SK-N-DZ (cell line): ENCODE results near the gene SETD1A.
A peak's percentile ranks its signal among the peaks of the same experiment; 100 is the strongest.

Experiments
- DNase-seq: peaks from one replicate; pipeline ENCODE4 v3.0.0-alpha.2; 2015; ENCODE audit warnings: low spot score

The SETD1A gene

GRCh38 chr16:30982548-30983288, 25.2 kb downstream of the SETD1A start:
- no peak for DNase-seq

- DNase-seq: no peak
These were observed 25.8 kb downstream of the SETD1A start for GRCh38 chr16:30983289-30983889.

- no peak for DNase-seq
These were observed 26.5 kb downstream of the SETD1A start for GRCh38 chr16:30983898-30984610.

DNA sequence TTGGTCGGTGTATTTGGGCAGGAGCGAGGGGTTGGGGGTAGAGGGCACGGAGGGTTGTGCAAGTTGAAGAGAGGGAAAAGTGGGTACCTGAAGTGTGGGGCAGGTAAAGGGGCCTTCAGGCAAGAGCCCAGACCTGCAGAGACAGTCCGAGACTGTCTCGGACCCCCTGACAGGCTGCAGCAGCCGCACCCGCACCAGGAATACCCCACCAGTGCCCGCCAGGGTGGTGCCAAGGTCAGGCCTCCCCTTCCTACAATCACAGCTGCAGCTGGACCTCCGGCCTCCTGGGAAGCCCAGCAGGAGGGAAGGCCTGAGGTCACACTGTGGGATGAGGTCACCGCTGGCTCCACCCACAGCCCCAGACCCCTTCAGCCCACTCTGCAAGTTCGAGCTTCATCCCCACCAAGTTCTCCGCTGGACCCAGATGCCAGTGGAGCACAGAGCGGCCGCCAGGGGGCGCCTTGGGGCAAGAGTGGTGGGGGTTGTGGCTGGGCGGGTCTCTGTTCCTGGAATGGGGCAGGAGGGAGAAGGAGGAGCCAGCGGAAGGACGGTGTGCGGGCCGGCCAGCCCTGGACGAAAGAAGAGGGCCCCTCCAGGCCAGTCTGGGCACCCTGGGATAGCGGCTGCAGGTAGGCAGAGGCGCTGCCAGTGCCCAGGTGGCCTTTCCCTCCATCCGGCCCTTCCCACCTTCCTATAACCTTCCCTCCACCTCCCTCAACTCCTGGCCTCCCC, 27.3 kb downstream of the SETD1A start, which contains the start of gene HSD3B7:
TSS of gene HSD3B7 (plus strand) at position 539 of the 732 bp plus-strand sequence. CDS start 452 bp downstream, outside the sequence.
- peak; percentile 69 for DNase-seq

DNA sequence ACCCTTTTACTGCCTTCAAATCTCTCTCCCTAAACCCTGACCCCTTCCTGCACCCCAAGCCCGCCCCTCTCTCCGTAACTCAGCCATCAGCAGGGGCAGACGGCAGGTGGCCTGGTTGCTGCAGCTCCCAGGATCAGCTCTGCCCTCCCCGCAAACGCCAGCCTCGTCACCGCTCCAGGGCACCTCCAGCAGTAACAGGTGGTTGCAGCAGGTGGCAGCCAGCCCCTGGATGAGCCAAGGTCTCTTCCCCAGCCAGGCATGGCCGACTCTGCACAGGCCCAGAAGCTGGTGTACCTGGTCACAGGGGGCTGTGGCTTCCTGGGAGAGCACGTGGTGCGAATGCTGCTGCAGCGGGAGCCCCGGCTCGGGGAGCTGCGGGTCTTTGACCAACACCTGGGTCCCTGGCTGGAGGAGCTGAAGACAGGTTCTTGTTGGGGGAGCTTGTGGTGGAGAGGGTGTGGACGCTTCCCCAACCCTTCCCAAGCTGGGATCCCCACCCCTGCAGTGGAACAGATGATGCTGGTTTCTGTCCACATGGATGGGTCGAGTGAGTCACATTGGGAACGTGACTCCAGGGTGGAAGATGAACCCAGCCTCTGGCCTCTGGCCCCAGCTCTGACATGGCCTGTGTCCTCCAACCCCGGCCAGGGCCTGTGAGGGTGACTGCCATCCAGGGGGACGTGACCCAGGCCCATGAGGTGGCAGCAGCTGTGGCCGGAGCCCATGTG, 28.0 kb downstream of the SETD1A start:
- DNase-seq: no peak

- DNase-seq: no peak
These were observed 28.8 kb downstream of the SETD1A start for GRCh38 chr16:30986129-30986991.

GRCh38 chr16:30987581-30988190, 30.1 kb downstream of the SETD1A start:
- DNase-seq: no peak

DNA sequence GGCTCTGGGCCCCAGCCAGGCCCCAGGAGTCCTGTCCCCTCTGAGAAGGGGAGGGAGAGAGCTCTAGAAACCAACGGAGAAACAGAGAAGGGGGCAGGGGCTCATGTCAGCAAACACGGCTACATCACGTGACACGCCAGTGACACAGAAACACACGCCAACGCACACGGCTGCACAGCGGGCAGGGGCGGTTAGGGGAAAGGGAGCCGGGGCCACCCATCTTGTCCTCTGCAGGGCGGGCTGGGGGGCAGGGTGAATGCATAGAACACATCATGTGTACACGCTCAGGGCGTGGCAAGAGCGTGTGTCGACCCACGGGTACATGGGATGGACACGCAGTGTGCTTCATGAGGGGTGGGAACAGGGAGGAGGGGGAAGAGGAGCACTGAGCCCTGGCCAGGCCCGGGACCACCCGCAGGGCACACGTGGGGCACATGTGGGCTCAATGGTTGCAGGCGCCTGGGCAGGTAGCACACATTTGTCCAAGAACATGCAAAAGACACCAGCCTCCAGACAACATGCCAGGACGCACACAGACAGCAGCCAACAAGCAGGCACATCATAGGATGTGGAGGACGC, 32.0 kb downstream of the SETD1A start:
- DNase-seq: no peak

DNA sequence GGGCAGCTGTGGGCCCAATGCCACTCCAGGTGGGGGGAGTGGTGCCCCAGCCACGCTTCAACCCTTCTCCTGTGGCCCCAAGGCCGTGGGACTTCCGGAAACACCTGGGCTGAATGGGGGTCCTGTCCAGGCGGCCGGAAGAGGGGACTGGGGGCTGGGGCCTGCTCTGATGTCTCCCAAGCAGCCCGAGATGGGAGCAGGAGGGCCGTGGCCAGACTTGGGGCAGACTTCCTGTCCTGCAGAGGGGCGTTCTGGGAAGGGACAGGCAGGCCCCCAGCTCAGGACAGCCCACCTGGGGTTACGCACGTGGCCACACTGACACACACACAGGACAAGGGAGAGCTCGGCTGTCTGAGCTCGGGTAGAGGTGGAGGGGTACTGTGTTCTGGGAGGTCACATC, 32.6 kb downstream of the SETD1A start:
- no peak for DNase-seq

GRCh38 chr16:30991052-30991451, 33.5 kb downstream of the SETD1A start:
- no peak for DNase-seq

GRCh38 chr16:30992276-30992780, 34.8 kb downstream of the SETD1A start:
- no peak for DNase-seq

- DNase-seq: no peak
These were observed 35.6 kb downstream of the SETD1A start for GRCh38 chr16:30992931-30993816.

- DNase-seq: no peak
These were observed 38.4 kb downstream of the SETD1A start for GRCh38 chr16:30995927-30996323.

DNA sequence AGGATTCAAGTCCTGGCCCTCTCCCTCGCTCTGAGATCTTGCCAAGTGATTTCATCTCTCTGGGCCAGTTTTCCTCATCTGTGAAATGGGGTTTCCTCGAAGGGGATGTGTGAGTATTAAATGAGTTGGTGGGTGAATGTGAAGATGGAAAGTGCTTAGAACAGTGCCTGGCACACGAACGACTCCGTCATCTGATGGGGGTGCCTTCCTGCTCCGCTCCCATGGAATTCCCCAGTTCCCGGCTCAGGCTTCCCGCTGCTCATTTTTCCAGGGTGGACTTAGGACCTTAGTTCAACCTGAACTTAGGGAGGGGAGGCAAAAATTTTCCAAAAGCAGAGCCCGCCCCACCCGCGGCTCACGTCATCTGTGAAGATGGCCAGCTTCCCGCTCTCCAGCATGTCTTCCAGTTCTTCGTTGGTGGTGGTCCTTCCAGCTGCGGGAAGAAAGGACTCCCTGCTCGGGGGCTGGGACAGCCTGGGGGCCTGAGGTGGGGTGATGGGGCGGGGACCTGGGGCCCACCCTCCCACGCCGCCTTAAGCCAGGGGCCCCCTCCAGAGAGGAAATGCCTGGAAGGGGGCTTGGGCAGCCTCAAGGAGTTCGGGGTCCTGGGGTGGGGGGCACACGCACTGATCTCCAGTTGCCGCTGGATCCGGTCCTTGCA, 38.9 kb downstream of the SETD1A start:
- no peak for DNase-seq

DNA sequence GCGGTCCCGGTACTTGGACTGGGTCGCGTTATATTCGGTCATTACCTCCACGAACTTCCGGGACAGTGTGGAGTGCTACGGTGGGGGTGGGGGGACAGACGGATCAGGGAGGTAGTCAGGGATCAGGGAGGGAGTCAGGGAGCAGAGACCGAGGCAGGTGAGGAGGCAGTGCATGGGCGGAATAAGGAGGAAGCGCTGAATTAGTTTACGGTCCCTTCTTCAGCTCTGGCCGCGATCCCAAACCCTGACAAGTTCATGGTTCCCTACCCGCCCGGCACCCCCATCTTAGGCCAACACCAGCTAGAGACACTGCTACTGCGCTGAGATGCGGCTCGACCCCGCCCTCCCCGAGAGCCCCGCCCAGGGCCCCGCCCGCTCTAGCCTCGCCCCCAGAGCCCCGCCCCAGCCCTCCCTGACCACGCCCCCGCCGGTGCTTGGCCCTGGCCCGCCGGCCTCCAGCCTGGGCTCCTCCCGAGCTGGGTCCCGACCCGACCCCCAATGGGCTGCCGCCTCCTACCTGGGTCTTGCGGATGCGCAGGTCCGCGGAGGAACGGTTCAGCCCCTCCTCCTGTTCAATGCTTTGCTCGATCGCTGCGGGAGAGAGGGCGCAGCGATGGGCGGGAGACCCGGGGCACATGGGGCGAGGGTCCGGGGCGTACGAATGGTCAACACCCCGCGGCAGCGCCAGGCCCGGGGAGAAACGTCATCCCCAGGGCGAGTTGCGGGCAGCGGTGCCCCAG, 39.6 kb downstream of the SETD1A start:
- no peak for DNase-seq

DNA sequence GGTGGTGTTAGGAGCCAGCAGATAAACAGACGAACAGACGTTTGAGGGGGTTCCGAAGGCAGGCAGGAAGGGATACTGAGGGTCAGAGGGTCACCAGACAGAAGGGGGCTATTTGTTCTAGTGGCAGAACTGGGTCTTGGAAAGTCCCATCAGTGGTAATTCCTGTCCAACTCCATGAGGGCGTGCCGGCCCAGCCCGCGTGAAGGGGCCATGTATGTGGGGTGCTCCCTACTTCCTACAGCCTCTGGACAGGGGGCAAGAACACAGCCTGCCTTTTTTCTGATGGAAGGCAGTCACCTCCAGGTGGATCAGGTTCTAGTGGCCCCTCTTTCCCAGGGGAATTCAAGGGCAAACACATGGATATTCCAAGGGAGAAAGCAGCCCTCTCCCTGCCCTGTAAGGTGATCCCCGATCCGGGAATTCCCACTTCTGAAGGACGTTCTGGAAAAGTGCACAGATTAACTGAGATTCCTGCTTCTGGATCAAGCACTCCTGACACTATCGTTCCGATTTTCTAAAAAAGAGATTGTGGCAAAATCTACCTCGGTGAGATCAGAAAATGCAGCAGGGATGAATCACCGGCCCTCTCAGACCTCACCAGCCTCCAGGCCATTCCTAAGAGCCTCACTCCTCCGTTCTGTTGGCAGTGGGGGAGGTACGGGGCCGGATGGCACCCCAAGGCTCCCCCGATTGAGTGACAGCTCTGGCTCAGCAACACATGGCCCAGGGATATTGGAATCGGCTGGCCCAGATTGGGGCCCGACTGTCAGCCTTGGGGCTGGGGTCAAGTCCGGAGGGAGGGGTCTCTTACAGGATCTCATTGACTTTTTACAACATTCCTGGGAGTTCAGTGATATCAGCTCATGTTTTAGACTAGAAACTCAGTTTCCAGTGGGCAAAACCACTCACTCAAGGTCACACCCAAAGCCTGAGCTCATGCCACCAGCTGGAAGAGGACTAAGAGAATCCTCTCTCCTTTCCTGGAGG, 40.5 kb downstream of the SETD1A start:
- no peak for DNase-seq
